Activated CD4-positive, alpha-beta T cell treated with anti-CD3 and anti-CD28 coated beads for 48 hours (primary cell): Measurements from ENCODE around the gene PAOX.
A peak's percentile ranks its signal among the peaks of the same experiment; 100 is the strongest.

ENCODE experiments used
- DNase-seq: peaks from one replicate; pipeline ENCODE4 v3.0.0-alpha.2; 2020

PAOX gene

DNA sequence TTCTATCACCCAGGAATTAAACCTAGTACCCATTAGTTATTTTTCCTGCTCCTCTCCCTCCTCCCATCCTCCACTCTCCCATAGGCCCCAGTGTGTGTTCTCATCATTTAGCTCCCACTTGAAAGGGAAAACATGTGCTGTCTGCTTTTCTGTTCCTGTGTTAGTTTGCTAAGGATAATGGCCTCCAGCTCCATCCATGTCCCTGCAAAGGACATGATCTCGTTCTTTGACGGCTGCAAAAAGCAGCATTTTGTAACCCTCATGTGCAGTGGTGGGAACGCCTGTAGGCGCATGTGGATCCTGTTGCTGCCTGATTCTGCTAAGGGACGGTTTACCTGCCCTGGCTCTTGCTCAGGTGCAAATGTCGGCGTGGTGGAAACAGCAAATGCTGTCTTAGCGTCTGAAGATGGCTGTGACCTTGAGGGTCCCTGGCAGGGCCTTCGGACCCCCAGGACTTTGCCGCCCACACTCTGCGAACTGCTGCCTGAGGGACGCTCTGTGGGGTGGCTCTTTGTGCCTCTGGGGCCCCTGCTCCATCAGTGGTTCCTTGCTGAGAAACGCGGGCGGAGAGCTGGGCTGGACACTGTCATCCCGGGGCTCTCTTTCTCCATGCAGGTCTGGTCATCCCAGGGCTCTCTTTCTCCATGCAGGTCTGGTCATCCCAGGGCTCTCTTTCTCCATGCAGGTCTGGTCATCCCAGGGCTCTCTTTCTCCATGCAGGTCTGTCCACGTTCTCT, 9.3 kb downstream of the PAOX start:
- no peak for DNase-seq

DNA sequence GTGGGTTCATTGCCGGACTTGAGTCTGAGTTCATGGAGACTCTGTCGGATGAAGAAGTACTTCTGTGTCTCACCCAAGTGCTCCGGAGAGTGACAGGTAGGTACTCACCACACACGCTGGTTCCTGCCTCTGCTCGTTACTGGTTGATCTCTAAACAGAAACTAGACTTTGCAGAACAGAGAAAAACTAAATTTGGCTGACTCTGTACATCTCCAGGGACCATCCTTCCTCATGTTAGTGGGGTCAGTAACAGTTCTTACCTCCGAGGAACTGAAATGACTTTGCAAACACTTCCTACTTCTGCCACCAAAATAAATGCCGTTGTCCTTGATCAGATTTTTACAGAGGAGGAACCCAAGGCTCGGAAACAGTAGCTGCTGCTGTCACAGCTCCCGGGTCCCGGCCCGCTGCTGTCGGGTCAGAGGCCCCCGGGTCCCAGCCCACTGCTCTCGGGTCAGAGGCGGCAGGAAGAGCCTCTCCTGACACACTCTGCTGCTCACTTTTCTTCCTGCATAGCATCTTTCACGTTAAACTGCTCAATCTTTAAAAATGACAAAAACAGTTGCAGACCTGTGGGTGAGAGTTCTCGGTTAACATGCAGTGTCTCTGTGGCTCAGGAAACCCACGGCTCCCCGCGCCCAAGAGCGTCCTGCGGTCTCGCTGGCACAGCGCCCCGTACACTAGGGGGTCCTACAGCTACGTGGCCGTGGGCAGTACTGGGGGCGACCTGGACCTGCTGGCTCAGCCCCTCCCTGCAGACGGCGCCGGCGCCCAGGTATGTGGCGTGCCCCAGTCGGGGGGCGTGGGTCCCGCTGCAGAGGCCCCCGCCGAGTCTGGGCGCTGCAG, 10.1 kb downstream of the PAOX start:
- DNase-seq, result peak; percentile 62

GRCh38 chr10:133390597-133391248, 11.7 kb downstream of the PAOX start:
- no peak for DNase-seq

- no peak for DNase-seq
Observed at GRCh38 chr10:133391249-133391635, 12.2 kb downstream of the PAOX start.

GRCh38 chr10:133391761-133392518, 12.9 kb downstream of the PAOX start:
- DNase-seq, result peak; percentile 63

GRCh38 chr10:133393401-133394063, 14.5 kb downstream of the PAOX start:
- DNase-seq, result no peak

- DNase-seq, result peak; percentile 97
Observed at GRCh38 chr10:133394064-133394663, 15.1 kb downstream of the PAOX start, which contains the start of gene MTG1. MTG1 (plus strand) TSS chr10:133394157; CDS start chr10:133394221, 64 bp downstream.

DNA sequence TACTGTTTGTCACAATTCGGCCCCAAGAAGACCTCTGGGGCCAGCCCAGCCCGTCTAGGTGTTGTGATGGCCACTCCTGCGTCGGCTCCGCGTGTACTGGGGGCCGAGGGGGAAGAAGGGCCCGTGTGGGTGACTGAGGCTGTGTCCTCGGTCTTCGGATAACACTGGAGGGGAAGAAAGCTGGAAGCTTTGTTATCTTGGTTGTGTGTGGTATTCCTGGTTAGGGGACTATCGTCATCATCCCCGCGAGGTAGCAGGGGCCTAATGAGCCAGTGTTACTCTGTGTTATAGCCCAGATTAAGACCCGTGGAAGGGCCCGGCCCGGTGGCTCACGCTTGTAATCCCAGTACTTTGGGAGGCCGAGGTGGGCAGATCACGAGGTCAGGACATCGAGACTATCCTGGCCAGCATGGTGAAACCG, 15.7 kb downstream of the PAOX start:
- DNase-seq, result no peak

DNA sequence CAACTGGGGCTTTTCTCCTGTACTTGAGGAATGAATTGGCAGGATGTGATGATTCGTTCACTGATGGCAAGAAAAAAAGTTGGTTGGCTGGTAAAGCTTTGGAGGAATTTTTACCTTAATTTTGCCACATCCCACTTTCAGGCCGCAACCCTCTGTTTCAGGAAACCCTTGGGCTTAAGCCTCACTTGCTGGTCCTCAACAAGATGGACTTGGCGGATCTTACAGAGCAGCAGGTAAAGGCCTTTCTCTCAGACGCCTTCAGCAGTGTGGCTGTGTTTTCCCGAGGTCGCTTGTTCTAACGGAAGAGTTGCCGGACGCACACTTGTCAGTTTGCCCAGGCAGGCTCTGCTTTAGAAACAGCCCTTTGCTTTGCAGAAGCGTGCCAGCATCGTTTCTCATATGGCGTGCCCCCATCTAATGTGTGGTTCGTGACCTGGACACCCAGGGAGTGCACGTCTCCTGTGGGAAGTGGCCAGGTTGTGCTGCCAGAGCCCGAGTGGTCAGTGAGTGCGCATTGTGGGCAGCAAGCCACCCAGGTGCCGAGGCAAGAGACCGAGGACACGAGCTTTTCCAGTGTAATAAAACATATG, 17.1 kb downstream of the PAOX start:
- no peak for DNase-seq

DNA sequence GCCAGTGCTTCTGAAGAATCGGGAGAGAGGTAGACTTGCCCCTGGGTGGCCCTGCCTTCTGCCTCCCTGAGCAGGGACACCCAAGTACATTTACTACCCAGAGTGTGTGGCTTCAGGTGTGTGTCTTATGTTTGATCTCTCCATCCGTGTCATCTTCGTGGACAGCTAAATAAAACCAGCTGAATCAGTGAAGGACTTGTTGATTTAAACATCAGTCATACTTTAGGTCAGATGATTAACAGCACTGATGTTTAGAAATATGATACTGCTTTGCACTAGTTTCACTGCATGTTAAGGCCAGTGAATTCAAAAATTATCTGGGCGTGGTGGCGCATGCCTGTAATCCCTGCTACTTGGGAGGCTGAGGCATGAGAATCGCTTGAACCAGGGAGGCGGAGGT, 18.9 kb downstream of the PAOX start:
- DNase-seq, result no peak

DNA sequence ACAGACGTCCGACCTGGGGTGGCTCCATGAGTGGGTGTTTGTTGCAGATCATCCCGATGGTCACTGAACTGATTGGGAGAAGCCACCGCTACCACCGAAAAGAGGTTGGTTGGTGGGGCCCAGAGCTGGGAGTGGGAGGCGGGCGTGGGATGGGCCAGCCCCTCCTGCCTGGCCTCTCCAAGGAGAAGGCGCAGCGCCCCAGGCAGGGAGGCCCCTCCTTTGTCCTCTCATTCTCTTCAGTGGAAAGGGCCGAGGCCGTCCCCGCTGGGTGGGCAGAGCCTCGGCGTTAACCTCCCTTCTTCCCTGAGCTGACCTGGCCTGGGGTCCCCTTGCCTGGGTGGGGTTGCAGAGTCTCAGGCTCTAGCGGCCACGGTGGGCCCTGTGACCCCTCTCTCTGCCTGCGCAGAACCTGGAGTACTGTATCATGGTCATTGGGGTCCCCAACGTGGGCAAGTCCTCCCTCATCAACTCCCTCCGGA, 20.1 kb downstream of the PAOX start:
- no peak for DNase-seq

DNA sequence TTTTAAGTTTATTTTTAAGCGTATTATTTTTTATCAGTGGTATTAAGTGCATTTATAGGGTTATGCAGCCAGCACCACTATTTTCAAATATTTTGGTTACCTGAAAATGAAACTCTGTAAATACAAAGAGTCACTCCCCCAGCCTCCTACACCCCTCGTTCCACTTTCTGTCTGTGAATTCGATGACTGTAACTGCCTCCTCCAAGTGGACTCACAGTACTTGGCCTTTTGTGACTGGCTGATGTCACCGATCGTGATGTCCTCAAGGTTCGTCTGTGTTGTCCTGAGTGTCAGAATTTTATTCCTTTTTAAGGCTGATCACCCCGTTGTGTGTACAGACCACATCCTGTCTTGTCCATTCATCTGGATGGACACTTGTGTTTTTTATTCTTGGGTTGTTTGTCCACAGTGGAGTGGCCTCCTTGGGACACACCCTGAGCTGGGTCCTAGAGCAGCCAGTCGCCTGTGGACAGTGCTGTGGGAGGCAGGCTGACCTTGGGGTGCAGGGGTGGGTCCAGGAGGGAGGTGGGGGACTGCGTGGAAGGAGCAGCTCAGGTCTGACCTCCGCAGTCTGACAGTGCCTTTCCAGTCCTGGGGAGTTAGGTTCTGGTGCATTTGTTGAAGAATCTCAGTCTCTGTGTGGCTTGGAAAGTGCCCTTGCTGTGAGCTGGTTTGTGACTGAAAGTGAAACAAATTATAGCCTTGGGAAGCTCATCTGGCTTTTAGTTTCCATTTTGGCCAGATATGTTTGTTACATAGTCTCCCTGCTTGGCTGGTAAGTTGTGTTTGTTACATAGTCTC, 21.8 kb downstream of the PAOX start:
- no peak for DNase-seq

DNA sequence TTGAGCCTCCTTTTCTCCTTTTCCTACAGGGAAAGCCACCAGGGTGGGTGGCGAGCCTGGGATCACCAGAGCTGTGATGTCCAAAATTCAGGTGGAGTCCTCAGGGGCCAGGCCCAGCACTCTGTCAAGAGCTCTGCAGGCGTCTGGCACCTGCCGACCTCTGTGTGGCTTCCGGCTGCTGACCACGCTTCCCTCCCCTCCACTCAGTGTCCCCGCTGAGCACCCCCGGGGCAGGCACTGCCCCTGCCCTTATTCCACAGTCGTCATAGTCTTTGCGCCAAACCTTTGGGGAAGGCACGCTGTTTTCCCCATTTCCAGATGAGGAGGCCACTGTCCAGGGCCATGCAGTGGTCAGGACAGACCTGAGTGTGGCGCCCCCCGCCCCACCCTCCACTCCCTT, 22.4 kb downstream of the PAOX start:
- no peak for DNase-seq

- DNase-seq, result no peak
Observed at GRCh38 chr10:133401981-133402725, 23.1 kb downstream of the PAOX start.

GRCh38 chr10:133403359-133403758, 24.3 kb downstream of the PAOX start:
- DNase-seq, result no peak

DNA sequence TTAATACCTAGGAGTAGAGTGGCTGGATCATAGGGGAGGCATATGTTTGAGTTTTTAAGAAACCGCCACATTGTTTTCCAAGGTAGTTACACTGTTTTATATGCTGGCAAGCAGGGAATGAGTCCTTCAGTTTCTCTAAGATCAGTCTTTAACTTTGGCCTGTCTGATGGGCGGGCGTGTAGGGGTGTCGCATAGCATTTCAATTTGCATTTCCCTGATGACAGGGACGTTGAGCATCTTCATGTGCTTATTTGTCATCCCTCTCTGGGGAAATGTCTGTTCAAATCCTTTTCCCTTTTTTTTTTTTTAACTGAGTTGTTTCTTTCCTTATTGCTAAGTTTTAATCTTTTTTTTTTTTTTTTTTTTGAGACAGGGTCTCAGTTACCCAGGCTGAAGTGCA, 24.7 kb downstream of the PAOX start:
- no peak for DNase-seq

GRCh38 chr10:133405272-133405671, 26.2 kb downstream of the PAOX start:
- no peak for DNase-seq

GRCh38 chr10:133405844-133406527, 26.9 kb downstream of the PAOX start:
- DNase-seq, result no peak
